DMS153 treated with DMSO at 0.1 percent for 48 hours (cell line): ENCODE measurements around the gene PI3.

Source experiments
- DNase-seq: peaks from one replicate; lab custom pipeline; 2025; ENCODE audit not compliant: unreplicated experiment; lab: John Stamatoyannopoulos, UW

Gene PI3

DNA sequence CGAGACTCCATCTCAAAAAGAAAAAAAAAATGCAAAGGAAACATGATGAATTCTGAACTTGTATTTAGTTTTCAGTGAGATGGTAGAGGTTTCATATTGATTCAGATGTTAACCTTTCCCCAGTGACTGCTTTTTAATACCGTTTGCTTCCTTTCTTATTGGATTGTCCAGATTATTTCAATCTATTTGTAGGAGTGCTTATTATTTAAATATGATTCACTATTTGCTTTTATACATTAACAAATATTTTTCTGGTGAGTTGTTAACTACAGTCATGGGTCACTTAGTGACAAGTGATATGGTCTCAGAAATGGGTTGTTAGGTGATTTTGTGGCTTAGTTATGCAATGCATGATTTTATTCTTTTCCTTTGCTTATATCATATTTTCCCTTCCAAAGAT lies 8.4 kb downstream of the PI3 start:
- no peak for DNase-seq

DNA sequence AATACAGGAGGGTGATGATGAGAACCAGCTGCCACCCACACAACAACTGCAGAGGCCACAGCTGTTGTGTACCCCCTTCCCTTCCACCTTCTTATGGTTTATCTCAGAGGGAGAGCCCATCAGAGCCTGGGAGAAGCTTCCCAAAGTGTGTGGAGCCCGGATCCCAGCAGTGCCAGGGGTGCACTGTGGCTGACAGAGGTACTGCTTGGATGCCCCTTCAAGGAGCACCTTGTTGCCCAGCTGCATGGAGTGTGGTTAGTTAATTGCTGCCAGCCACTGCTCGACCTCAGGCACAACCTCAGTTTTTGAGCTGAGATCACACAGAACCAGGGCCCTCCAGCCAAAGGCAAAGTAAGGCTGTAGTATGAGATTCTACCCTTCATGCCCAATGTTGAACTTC lies 13.0 kb downstream of the PI3 start:
- DNase-seq = no peak

DNA sequence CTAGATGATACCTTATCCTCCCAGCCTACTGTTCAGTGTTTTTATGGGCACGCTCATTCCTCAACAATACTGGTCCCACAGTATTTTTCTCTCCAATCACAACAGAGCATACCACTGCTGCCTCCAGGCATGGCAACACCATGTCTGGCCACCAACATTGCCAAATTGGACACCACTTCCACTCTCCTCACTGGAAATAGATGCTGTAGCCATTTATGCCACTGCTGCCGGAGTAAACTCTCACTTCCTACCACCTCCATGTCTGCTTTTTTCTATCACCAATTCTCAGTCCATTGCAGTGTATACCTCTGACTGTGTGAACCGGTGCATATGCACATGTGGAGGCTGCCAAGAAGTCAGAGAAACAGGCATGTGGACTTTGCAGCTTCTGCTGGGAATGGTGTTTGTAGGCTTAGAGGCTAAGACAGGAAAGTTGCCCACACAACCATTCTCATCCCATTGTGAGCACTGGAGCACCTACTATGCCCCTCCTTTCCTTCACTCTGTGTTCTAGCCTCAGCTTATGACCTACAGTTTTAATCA lies 14.4 kb downstream of the PI3 start:
- no peak for DNase-seq

DNA sequence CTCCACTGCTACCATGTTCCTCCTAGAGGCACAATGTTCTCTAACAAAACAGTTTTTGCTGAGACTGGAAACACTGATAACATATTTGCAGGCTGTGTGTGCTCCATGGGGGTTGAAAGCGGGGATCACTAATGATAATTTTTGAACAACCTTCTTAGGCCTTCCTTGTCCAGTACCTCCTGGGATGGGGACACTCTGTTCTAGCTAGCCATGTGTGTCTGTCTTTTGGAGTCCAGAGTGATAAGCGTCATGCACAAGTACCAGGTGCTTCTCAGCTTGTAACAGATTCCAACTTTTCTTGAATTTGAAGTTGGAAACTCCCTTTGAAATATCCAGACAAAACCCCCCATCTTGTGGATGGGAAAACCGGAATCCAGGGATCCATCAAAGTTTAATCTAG lies 15.2 kb downstream of the PI3 start:
- DNase-seq = no peak

DNA sequence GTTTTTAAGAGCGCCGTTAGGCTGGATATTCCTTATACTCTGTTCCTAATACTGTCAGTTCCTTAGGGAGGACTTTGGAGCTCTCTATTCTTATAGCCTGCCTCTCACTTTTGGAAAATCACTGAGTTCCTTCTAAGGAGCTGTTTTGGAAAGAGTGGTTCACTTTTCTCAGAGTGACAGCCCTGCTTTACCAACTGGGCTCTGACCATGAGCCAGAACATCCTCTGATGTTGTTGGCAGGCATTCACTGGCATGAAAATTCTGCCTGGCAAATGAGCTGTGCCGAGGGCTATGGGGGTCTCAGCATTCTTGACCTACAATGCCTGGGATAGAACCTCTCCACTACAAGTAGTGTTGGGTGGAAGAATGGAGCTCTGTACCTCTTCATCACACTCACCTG lies 17.2 kb downstream of the PI3 start:
- DNase-seq = no peak

DNA sequence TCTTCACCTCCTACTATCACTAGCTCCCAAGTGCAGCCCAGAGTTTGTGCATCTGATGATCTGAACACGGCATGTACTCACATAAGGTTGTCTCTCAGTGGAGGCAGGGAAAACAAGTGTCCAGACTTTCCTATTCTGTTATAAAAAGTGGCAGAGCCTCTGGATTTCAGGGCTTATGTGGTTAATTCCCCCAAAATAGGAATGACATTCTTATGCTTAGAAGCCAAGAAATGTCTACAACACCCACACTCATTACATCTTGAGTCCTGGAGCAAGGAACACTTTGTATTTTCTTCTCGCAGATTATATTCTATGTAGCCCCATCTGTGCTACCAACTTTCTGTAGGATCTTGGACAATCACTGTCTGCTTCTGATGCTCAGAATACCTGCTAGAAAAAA lies 18.6 kb downstream of the PI3 start:
- DNase-seq = no peak

DNA sequence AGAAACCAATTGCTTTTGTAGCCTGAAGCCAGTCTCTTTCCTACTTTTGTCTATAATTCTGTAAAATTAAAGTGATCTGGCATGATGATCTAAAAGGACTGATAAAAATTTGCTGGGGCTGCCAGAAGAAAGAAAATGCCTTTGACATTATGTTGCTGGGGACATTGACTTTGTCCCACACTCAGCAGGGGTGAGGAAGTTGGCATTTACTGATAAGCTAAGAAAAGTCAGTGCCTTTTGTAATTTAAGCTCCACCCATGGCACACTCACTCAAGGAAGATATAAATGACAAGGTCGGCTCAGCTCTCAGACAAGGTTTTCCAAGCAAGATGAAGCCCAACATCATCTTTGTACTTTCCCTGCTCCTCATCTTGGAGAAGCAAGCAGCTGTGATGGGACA lies 32.0 kb downstream of the PI3 start, which contains the start of gene SEMG1:
Gene SEMG1, plus strand, starts transcription at position 309 of the 400 bp plus-strand sequence. Its CDS starts 21 bp downstream, at position 330.
- no peak for DNase-seq

DNA sequence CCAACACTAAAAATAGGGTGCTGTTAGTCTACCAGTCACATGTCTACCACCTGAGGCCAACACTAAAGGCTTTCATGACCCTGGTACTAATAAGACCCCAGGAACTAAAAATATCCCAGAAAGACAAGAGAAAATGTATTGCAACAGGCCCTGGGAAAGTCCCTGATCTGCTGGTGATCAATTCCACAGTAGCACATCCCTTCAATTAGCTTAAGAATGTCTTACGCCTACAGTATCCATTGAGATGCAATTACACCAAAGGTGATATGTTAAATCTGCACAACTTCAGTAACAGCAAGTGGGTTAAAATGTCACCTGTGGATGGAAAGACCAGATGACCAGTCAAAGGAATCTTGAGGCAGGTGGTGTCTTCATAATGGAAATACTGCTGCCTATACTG lies 35.2 kb downstream of the PI3 start:
- DNase-seq = no peak

DNA sequence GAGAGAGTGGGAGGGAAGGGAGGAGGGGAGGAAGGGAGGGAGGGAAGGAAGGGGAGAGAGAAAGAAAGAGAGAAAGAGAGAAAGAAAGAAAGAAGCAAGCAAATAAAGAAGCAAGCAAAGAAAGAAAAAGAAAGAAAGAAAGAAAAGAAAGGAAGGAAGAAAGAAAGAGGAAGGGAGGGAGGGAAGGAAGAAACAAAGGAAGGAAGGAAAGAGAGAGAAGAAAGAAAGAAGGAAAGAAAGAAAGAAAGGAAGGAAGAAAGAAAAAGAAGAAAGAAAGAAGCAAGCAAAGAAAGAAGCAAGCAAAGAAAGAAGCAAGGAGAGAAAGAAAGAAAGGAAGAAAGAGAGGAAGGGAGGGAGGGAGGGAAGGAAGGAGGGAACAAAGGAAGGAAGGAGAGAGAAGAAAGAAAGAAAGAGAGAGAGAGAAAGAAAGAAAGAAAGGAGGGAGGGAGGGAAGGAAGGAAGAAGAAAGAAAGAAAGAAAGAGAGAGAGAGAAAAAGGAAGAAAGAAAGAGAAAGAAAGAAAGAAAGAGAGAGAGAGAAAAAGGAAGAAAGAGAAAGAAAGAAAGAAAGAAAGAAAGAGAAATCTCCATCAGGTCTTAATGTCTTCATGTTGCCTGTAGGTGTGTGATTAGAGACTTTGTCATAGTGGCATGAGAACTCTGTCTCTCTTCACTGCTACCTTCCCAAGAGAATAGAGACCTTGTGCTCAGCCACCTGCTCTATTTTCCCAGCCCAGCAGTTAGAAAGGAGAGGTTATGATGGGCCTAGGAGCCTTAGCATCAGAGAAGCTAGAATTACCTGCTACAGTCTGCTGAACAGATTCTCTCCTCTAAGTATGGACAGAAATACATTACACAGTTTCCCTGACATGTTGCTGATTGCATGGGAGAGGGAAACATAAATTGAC lies 37.1 kb downstream of the PI3 start:
- no peak for DNase-seq

DNA sequence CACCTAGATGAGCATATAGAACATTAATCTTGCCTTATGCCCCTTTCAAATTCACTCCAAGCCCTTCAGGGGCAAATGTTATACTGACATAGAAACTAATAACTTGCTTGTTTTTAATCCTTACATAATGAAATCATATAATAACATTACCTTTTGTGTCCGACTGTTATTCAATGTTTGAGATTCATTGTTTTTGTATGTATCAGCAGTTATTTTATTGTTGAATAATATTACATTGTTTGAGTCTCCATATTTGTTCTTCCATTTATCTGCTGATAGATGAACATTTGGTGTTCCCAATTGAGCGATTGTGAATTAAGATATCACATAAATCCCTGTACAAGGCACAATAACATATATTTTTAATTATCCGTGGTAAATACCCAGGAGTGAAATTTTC lies 38.1 kb downstream of the PI3 start:
- DNase-seq = no peak

DNA sequence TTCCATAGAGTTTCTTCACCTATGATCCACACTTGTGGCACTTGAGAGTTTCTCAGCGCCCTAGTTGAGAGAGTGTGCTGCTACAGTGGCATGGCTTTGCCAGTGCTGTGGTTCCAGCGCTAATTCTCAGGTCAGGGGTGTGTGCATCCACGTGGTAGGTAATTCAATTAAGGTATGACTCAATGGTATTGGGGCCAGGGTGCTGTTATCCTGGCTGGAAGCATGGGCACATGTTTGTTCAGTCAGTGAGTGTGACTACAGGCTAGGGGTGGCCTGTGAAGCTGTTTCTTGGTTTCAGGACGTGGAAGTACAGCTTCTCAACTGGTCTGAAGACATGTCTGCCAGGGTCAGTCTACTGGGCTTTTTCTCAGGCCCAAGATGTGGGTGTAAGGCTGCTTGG lies 43.4 kb downstream of the PI3 start:
- DNase-seq = no peak

DNA sequence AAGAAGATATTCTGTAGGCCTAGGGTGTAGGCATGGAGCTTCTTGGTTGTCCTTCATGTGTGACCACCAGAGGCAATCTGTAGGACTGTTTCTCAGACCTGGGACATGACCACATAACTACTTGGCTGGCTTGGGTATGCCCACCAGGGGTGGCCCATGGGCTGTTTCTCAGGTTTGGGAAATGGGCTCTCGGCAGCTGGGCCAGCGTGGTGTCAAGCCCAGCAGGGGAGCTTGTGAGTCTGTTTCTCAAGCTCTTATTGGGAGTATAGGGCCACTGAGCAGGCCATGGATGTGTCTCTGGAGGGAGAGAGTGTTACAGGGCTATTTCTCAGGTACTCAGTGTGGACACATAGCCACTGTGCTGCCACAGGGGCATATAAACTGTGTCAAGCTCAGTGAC lies 43.9 kb downstream of the PI3 start:
- no peak for DNase-seq

DNA sequence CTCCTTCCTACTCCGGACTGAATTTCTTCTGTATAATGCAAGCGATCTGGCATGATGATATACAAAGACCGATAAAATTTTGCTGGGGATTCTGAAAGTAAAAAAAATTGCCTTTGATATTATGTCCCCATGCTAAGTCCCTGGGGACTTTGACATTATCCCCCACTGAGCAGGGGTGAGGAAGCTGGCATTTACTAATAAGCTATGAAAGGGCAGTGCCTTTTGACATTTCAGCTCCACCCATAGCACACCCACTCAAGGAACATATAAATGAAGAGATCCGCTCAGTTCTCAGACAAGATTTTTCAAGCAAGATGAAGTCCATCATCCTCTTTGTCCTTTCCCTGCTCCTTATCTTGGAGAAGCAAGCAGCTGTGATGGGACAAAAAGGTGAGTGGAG lies 46.4 kb downstream of the PI3 start, which contains the start of gene SEMG2:
Gene SEMG2, plus strand, starts transcription at position 298 of the 400 bp plus-strand sequence. Its CDS starts 17 bp downstream, at position 315.
- DNase-seq = no peak

DNA sequence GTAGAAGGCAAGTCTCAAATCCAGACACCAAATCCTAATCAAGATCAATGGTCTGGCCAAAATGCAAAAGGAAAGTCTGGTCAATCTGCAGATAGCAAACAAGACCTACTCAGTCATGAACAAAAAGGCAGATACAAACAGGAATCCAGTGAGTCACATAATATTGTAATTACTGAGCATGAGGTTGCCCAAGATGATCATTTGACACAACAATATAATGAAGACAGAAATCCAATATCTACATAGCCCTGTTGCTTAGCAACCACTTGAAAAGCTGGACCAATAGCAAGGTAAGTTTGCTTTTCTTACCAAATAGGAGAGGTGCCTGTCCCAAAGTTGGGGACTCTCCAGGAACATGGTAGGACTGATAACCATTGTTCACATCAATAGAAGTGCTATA lies 48.4 kb downstream of the PI3 start:
- DNase-seq = no peak
